Measurements from ENCODE around the gene IL37.

Gene IL37

GRCh38 chr2:112876971-112877361 is 34.0 kb upstream of the IL37 start:
- ATAC-seq = no peak
- TF ChIP-seq ZNF70 (CRISPR knock-in tag; IDR thresholded peaks at IDR 0.05) = no peak
- no peak for TF ChIP-seq CSRNP3 (CRISPR knock-in tag; IDR thresholded peaks at IDR 0.05)
- no peak for TF ChIP-seq ISL1 (CRISPR knock-in tag; IDR thresholded peaks at IDR 0.05)
- TF ChIP-seq TCF4 (CRISPR knock-in tag; IDR thresholded peaks at IDR 0.05; ENCODE audit: borderline replicate concordance) = no peak
- no peak for TF ChIP-seq TSHZ2 (CRISPR knock-in tag; IDR thresholded peaks at IDR 0.05)
- TF ChIP-seq ZNF8 (CRISPR knock-in tag; IDR thresholded peaks at IDR 0.05) = no peak
- no peak for TF ChIP-seq SNAI2 (CRISPR knock-in tag; IDR thresholded peaks at IDR 0.05)
- no peak for TF ChIP-seq BACH2 (CRISPR knock-in tag; IDR thresholded peaks at IDR 0.05; ENCODE audit: borderline replicate concordance)
- no peak for TF ChIP-seq PPARA (CRISPR knock-in tag; IDR thresholded peaks at IDR 0.05; ENCODE audit: borderline replicate concordance)
- no peak for TF ChIP-seq GLIS3 (CRISPR knock-in tag; IDR thresholded peaks at IDR 0.05)
- TF ChIP-seq CSDC2 (CRISPR knock-in tag; IDR thresholded peaks at IDR 0.05) = no peak
- no peak for TF ChIP-seq ZC3H10 (CRISPR knock-in tag; IDR thresholded peaks at IDR 0.05)

GRCh38 chr2:112877423-112877822 is 33.5 kb upstream of the IL37 start:
- ATAC-seq = no peak

More at GRCh38 chr2:112877423-112877822, 33.5 kb upstream of the IL37 start:
- no peak for TF ChIP-seq SNAI2 (CRISPR knock-in tag; IDR thresholded peaks at IDR 0.05)
- TF ChIP-seq RARB (CRISPR knock-in tag; IDR thresholded peaks at IDR 0.05) = no peak
- TF ChIP-seq PATZ1 (CRISPR knock-in tag; IDR thresholded peaks at IDR 0.05; ENCODE audit: borderline replicate concordance) = no peak
- no peak for TF ChIP-seq TOX (CRISPR knock-in tag; IDR thresholded peaks at IDR 0.05; ENCODE audit: borderline replicate concordance)
- TF ChIP-seq TSHZ2 (CRISPR knock-in tag; IDR thresholded peaks at IDR 0.05) = no peak
- no peak for TF ChIP-seq OSR1 (CRISPR knock-in tag; IDR thresholded peaks at IDR 0.05)
- no peak for TF ChIP-seq ARNTL (CRISPR knock-in tag; IDR thresholded peaks at IDR 0.05; ENCODE audit: borderline replicate concordance, low read depth)
- TF ChIP-seq CSDC2 (CRISPR knock-in tag; IDR thresholded peaks at IDR 0.05) = no peak
- TF ChIP-seq CREB5 (CRISPR knock-in tag; IDR thresholded peaks at IDR 0.05; ENCODE audit: low read depth) = no peak
- TF ChIP-seq POU6F1 (CRISPR knock-in tag; IDR thresholded peaks at IDR 0.05; ENCODE audit: borderline replicate concordance, low read depth) = no peak

Measured in SK-N-SH treated with all-trans-retinoic acid at 6 μM for 48 hours (cell line).